NCI-H1417 treated with DMSO at 0.1 percent for 48 hours (cell line): ENCODE measurements around the gene ROPN1L.

ENCODE experiments used
- DNase-seq: peaks from one replicate; lab custom pipeline; 2025; lab: John Stamatoyannopoulos, UW

The ROPN1L gene

DNA sequence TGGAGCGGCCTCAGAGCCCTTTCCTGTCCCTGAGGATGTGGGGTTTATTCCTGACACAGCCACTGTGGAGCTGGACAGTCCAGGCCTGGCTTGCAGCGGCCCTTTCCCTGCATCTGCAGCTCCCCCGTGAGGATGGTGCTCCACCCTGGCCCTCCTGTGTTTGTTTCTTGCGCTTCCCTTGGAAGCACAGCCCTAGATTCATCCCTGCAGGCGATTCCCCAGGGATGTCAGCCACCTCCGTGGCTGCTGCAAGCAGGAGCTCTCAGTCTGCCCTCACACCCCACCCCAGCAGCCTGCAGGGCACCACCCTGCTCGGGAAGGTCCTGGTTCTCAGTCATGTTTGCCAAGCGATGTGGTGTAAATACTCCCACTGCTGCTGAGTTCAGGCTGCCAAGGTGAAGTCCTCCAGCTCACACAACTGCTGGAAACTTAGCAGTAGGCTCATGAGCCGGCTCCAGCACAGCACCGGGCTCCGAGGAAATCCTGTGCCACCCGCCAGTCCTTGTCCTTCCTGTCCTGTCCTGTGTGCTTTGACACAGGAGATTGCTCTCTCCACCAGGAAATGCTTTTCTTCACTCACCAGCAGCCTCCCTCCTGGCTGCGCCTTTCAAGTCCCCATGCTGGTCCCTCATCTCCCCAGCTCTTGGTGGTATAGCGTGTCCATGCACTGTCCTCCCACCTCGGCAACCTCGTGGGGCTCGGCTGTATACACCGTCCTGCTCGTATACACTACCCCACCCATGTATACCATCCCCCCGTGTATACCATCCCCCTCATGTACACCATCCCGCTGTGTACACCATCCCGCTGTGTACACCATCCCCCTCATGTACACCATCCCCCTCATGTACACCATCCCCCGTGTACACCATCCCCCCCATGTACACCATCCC, 16.2 kb downstream of the ROPN1L start:
- no peak for DNase-seq

- no peak for DNase-seq
Observed at GRCh38 chr5:10459080-10460055, 17.7 kb downstream of the ROPN1L start.

DNA sequence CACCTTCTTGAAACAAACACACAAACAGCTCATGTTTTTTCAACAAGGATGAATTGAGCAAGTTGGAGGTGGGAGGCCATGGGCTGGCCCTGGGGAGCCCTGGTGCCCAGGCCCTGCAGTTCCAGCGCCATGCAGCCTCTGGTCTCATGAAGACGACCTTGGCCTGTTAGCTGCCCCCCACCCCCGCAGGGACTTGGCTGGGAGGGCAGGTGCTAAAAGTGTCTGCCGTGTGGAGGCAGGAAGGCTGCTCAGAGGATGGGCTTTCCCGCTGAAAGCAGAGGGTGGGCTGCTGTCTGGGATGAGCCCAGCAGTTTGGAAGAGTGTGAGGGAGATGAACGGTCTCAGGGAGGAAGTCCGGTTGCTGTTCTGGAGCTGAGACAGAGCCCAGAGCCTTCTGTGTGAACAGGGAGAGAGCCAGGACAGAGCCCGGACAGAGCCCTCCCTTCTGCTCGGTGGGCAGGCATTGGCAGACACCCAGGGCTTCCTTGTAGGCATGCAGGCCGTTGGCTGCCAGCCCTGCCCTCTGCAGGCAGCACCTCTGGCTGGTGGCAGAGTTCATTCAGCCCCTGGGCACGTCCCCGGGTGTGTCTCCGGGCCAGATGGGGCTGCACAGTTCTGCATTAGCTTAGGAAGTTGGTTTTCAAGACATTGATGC, 18.7 kb downstream of the ROPN1L start:
- no peak for DNase-seq

- no peak for DNase-seq
Observed at GRCh38 chr5:10461041-10461440, 19.4 kb downstream of the ROPN1L start.

DNA sequence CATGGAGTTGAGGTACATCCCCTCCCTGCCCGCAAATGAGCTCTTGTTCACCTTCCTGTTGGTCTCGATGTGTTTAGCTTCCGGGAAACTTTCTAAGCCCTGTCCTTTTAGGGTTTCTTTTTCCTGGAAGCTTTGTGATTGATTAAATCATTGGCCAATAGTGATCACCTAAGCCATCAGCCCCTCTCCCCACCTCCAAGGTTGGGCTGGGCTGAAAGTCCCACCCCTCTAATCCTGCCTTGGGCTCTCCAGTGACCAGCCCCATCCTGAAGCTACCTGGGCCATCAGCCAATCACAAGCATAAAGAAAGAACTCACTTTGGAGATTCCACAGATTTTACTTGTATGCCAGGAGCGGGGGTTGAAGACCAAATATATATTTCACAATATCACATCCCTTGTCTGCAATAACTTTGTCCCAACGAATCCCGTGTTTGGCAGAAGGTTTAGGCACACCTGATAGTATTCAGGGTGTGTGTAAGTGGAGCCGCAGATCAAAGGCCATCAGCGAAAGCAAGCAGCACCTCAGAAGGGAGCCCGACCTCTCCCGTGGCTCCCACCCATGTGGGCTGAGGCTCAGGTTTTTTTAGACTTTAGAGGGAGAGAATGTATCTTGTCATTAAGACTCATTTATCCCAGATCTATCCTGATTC, 20.4 kb downstream of the ROPN1L start:
- DNase-seq = no peak

DNA sequence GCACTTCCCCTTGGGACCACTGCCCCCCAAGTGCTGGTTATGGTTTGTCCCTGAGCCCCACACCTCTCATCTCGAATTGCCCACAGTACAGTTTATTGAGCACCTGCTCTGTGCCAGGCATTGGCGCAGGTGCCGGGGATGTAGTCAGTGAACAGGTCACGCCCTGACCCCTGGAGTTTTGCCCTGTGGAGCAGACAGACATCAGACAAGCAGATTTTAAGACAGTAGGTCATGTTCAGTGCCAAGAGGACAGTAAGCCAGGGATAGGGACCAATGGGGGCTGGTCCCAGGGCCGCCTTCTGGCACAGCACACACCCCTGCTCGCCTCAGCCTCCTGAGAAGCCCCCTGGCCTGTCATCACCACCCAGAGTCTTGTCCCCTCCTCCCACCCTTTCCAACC, 21.9 kb downstream of the ROPN1L start:
- DNase-seq = no peak

DNA sequence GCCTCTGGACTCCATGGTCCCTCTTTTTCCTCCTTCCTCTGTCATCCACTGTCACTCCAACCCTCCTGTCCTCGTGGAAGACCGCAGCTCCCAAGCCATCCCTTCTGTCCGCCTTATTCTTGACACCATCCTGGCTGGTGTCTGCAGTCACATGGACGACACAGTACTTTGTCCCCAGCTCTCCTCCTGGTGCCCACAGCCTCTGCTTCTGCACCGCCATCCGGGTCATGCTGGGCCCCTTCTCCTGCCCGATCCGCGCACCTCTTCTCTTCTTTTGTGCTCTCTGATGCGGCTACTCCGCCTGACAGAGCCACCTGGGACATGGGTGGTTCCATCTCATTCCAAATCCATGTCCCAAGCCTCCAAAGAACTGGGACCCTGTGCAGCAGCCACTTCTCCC, 22.5 kb downstream of the ROPN1L start:
- DNase-seq = no peak

DNA sequence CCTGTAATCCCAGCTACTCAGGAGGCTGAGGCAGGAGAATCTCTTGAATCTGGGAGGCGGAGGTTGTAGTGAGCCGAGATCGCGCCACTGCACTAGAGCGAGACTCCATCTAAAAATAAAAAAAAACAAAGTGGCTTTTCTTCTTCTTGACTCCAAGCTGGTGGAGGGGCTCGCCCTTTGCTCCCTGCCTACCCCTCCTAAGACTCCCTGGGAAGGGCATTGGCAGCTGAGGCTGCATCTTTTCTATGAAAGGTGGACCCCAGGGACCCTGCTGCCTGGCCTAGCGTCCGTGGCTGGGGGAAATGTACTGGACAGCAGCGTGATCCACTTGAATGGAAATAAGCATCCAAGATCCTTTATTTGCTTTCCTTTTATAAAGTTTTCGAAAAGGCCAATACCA, 24.0 kb downstream of the ROPN1L start:
- DNase-seq = no peak

- no peak for DNase-seq
Observed at GRCh38 chr5:10466446-10467073, 24.9 kb downstream of the ROPN1L start.

GRCh38 chr5:10467281-10468198, 25.9 kb downstream of the ROPN1L start:
- DNase-seq = no peak

DNA sequence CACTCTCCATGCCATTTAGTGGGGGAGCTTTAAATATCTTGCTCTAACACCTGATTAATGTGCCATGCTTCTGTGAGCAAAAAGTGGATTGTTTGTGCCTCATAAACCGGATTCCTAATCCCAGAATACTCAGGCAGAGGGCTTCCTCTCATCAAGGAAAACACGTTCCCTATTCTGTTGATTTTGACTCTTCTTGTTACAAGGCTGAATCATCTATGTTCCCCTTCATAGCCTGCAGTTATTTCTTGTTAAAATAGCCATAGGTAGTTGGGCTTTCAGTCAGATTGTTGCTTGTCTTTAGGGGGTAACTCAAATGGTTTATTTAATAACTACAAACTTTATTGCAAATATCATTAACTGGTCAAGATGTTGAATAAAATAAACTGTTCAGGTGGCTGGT, 26.6 kb downstream of the ROPN1L start:
- DNase-seq = no peak

DNA sequence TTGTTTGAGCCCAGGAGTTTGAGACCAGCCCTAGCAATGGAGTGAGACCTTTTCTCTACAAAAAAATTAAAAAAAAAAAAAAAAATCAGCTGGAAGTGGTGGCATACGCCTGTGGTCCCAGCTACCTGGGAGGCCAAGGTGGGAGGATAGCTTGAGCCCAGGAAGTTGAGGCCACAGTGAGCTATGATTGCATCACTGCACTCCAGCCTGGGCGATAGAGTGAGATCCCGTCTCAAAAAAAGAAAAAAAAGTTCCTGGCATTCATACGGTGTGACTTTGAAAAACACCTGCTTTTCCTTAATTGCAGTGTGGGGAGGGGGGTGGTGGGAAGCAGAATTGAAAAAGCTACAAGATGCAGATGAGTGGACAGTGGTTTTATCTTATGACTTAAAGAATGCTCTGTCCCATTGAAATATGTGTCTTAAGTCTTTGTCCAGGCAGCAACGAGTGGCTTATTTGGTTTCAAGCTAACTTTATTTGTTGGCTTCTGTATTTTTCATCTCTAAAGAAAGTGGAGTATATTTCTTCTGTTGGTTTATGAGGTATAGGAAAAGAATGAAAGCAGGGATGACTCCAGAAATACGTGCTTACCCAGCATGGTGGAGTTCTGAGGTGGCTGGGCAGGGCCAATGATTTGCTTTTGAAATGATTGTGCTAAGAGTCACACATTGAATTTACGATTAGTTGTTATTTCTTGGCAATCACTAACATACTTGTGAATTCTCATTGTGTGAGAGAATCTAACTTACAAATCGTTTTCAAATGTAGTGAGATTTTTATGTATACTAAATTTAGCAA, 27.8 kb downstream of the ROPN1L start:
- no peak for DNase-seq

DNA sequence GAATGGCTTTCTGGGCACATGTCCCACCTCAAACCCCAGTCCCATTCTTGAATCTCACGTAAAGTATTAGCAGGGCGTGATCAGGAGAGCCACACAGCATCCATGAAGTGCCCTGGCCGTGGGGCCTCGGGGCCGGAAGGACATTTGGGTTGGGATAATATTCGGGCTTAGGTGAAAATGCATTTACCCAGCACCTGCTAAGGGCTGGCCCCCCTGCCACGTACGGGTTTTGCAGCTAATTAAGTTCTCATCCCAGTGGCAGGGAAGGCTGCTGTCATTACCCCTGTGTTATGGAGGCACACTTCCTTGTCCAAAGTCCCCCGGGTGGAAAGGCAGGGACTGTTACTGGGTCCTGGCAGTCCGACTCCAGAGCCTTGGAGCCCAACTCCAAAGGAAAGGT, 29.0 kb downstream of the ROPN1L start:
- no peak for DNase-seq

- DNase-seq = no peak
Observed at GRCh38 chr5:10471677-10472076, 30.0 kb downstream of the ROPN1L start.

GRCh38 chr5:10474521-10475075, 32.9 kb downstream of the ROPN1L start:
- no peak for DNase-seq

GRCh38 chr5:10475931-10476676, 34.4 kb downstream of the ROPN1L start:
- no peak for DNase-seq

DNA sequence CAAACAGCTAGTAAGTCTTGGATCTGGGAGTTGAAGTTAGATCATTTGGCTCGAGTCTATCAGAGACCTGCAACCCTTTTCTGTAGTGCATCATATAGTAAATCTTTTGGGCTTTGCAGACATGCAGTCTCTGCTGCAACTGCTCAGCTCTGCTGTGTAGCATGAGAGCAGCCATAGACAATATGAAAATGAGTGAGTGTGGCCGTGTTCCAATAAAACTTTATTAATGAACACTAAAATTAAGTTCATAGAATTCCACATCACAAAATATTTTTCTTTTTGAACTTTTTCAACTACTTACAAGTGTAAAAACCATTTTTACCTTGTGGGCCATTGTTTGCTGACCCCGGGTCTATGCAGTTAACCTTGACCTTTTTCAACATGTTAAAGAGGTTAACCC, 35.2 kb downstream of the ROPN1L start:
- DNase-seq = no peak

- DNase-seq = no peak
Observed at GRCh38 chr5:10477943-10478342, 36.3 kb downstream of the ROPN1L start.
